H7 (cell line): ENCODE data around the gene GPATCH8. TPM values are rescaled to one million over a fixed set of nuclear protein-coding genes. Genes with fewer than 3 reads are reported as not detected.

Experiments
- DNase-seq: peaks from one replicate; pipeline ENCODE4 v3.0.0; 2012
- H3K27me3 ChIP-seq: 2 replicates; pipeline ENCODE4 v1.6.0; 2011; ENCODE audit warnings: mild to moderate bottlenecking, low read length; ENCODE audit not compliant: control insufficient read depth, insufficient read depth
- H3K36me3 ChIP-seq: replicated peaks from 2 replicates; pipeline ENCODE4 v1.5.1; 2011; ENCODE audit warnings: low read length; ENCODE audit not compliant: control insufficient read depth, insufficient read depth
- H3K4me3 ChIP-seq: 2 replicates; pipeline ENCODE4 v1.5.1; 2011; ENCODE audit warnings: low read depth, mild to moderate bottlenecking, control low read depth, low read length, moderate library complexity; ENCODE audit not compliant: insufficient read depth
- total RNA-seq: library from RNA; depleted of rRNA; stranded (reverse); fragments of >200 nt; shearing (Covaris generic); gene quantifications from 2 replicates; pipeline ENCODE4 v1.2.3, GENCODE V29; 2014

The GPATCH8 gene
- total RNA-seq, 1 experiment from 2014 or later: 16.9 TPM

DNA sequence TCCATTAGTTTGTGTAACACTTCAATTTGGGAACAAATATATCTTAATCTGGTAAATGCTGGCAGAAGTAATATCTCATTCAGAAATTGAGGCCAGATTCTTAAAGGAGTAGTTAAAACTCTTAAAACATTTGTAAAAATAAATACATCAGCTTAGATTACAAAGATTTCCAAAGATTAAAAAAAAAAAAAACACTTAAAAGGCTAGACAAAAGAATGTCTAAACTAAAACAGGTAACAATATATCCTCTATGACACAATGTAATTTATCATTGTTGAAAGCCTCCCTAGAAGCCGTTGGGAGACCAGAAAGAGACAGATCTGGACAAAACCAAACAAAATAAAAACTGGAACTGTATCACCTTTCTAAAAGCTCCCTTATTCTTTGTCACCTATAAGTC lies 3.5 kb downstream of the GPATCH8 start:
- no peaks in the 10 kb centered on the region for H3K27me3 ChIP-seq
- no peaks in the 10 kb centered on the region for H3K36me3 ChIP-seq
- no peak overlapping the region for H3K4me3 ChIP-seq
- no peak for DNase-seq

DNA sequence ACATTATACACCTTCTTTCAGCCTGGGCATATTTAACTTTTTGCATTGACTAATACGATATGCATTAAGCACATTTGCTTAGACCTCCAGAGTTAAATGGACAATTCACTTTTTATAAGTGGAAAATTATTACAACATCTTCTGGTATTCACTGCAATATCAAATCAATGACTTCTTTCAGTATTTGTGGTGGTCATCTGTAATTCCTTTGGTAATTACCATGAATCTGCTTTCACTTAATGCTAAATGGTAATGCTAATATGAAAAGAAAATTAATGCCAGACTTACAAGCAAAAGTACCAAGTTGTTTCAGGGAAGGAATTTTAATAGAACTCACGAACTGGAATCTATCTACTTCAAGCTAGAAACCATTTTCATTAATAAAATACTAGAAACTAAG lies 6.4 kb downstream of the GPATCH8 start:
- DNase-seq: no peak
- no peaks in the 10 kb centered on the region for H3K36me3 ChIP-seq

GRCh38 chr17:44493339-44493738 lies 9.9 kb downstream of the GPATCH8 start:
- no peak overlapping the region for H3K4me3 ChIP-seq
- no peaks in the 10 kb centered on the region for H3K27me3 ChIP-seq
- H3K36me3 ChIP-seq: no peaks in the 10 kb centered on the region
- DNase-seq: no peak

More for the DNA sequence above, 6.4 kb downstream of the GPATCH8 start:
- Histone ChIP-seq H3K27me3 (no peaks in the 10 kb centered on the region), H3K4me3 (no peak overlapping the region)

- DNase-seq: no peak
- no peak overlapping the region for H3K4me3 ChIP-seq
- no peaks in the 10 kb centered on the region for H3K27me3 ChIP-seq
- no peaks in the 10 kb centered on the region for H3K36me3 ChIP-seq
These were observed 10.4 kb downstream of the GPATCH8 start for GRCh38 chr17:44492706-44493272.

DNA sequence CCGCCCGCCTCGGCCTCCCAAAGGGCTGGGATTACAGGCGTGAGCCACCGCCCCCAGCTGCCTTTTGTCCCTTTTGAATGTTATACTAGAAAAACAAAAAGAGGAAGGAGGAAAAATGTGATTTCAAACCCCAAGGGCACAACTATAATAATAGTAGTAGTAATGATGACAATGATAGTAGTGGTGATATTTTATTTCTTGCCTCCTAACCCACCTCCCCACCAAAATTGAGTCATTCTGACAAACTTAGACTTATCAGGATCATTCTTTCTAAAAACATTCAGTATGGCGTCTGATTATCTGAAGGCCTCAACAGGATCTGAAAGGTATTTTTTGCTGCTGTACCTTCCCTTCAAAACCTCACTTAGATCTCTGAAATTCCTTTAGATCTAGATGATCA lies 13.6 kb downstream of the GPATCH8 start:
- no peak for DNase-seq
- Histone ChIP-seq H3K4me3 (no peak overlapping the region), H3K27me3 (no peaks in the 10 kb centered on the region), H3K36me3 (no peaks in the 10 kb centered on the region)

DNA sequence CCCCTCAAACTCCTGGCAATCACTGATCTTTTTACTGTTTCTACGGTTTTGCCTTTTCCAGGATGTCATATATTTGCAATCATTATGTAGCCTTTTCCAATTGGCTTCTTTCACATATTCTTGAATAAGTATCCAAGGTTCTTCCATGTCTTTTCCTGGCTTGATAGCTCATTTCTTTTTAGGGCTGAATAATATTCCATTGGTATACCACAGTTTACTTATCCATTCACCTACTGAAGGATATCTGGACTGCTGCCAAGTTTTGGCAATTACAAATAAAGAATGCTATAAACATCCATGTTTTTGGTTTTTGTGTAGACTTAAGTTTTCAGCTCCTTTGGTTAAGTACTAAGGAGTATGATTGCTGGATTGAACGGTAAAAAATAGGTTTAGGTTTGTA lies 16.0 kb downstream of the GPATCH8 start:
- H3K27me3 ChIP-seq: no peaks in the 10 kb centered on the region
- H3K36me3 ChIP-seq: no peaks in the 10 kb centered on the region
- no peak for DNase-seq
- no peak overlapping the region for H3K4me3 ChIP-seq

DNA sequence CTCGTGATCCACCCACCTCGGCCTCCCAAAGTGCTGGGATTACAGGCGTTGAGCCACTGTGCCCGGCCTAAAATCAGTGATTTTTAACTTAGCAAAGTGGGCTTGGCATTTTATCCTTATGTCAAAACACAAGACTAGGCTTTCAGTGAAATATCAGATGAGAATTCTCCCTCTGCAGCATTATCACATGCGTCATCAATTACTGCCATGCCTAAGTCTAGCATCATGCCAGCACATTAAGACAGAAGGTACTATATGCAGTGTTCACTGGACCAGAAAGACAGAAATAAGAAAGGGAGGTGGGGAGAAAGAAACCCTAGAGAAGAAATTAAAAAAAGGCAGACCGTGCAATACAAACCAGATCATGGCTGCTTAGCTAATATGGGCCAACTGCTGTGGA lies 29.8 kb downstream of the GPATCH8 start:
- no peak for DNase-seq
- H3K36me3 ChIP-seq: no peaks in the 10 kb centered on the region; the same call in 1 of the 2 replicates
- H3K27me3 ChIP-seq: no peaks in the 10 kb centered on the region
- H3K4me3 ChIP-seq: no peak overlapping the region

GRCh38 chr17:44469676-44470075 lies 33.5 kb downstream of the GPATCH8 start:
- DNase-seq: no peak
- H3K4me3 ChIP-seq: no peak overlapping the region
- H3K36me3 ChIP-seq: no peaks in the 10 kb centered on the region; the same call in 1 of the 2 replicates
- H3K27me3 ChIP-seq: no peaks in the 10 kb centered on the region

GRCh38 chr17:44467108-44467507 lies 36.1 kb downstream of the GPATCH8 start:
- Histone ChIP-seq H3K4me3 (no peak overlapping the region), H3K27me3 (no peaks in the 10 kb centered on the region), H3K36me3 (no peaks in the 10 kb centered on the region)
- no peak for DNase-seq

DNA sequence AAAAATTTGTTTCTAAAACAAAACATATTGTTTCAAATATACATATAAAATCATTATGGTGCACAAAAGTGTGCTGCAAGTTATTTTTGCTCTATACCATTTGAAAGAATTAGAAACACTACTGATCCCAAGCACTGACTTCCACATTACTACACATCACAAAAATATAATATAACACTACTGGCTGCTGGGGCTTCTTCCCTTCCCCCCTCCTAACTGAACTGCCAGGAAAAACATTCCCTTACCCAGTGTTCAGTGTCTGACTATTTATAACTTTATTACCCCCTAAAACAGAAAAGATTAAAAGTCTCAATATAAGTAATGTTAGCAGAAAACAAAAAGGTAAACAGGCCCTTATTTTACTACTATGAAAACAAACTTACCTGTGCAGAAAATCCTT lies 36.9 kb downstream of the GPATCH8 start:
- H3K27me3 ChIP-seq: no peaks in the 10 kb centered on the region

DNA sequence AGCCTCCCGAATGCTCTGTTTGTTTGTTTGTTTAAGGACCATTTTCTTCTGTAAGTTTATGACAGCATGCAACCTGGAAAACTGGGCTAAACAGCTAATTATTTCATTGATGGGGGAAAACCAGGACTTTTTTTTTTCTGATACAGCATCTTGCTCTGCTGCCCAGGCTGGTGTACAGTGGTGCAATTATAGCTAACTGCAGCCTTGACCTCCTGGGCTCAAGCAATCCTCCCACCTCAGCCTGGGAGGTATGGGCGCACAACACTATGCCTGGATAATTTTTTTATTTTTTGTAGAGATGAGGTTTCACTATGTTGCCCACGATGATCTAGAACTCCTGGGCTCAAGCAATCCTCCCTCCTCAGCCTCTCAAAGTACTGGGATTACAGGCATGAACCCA lies 37.3 kb downstream of the GPATCH8 start:
- DNase-seq: no peak
- H3K4me3 ChIP-seq: no peak overlapping the region
- H3K36me3 ChIP-seq: no peaks in the 10 kb centered on the region
- H3K27me3 ChIP-seq: no peaks in the 10 kb centered on the region

More for the DNA sequence above, 36.9 kb downstream of the GPATCH8 start:
- Histone ChIP-seq H3K4me3 (no peak overlapping the region), H3K36me3 (no peaks in the 10 kb centered on the region)
- no peak for DNase-seq

DNA sequence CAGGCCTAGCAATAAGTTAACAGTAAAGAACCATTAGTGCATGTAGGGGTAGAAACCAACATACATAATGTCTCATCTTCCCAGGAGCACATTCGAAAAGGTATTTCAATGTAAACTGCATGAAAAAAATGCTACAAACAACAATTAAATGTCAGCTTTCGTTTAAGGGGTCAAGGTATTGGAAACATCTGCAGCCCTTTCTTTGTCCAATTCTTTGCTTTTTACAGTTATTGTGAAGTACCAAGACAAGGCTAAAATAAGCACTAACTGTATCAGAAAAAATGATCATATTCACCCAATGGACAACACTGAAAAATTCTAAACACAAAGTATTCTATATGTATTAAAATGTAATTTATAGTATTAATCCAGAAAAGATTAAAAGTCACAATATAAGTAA lies 37.9 kb downstream of the GPATCH8 start:
- Histone ChIP-seq H3K36me3 (no peaks in the 10 kb centered on the region), H3K4me3 (no peak overlapping the region), H3K27me3 (no peaks in the 10 kb centered on the region)
- no peak for DNase-seq

- no peak for DNase-seq
- Histone ChIP-seq H3K4me3 (no peak overlapping the region), H3K27me3 (no peaks in the 10 kb centered on the region), H3K36me3 (no peaks in the 10 kb centered on the region)
These were observed 39.2 kb downstream of the GPATCH8 start for GRCh38 chr17:44464037-44464436.

DNA sequence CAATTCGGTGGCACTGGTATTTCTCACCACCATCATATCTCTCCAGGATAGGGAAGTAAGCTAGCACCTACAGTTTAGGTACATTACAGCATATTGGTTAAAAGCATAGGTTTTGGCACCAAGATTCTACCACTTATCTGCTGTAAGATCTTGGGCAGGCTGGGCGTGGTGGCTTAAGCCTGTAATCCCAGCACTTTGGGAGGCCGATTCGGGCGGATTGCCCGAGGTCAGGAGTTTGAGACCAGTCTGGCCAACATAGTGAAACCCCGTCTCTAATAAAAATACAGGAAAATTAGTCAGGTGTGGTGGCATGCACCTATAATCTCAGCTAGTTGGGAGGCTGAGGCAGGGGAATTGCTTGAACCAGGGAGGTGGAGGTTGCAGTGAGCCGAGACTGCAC lies 51.4 kb downstream of the GPATCH8 start:
- H3K4me3 ChIP-seq: no peak overlapping the region
- no peaks in the 10 kb centered on the region for H3K36me3 ChIP-seq
- H3K27me3 ChIP-seq: no peaks in the 10 kb centered on the region
- no peak for DNase-seq

GRCh38 chr17:44451016-44451627 lies 52.1 kb downstream of the GPATCH8 start:
- Histone ChIP-seq H3K4me3 (no peak overlapping the region), H3K27me3 (no peaks in the 10 kb centered on the region), H3K36me3 (no peaks in the 10 kb centered on the region)
- no peak for DNase-seq

GRCh38 chr17:44448412-44448811 lies 54.8 kb downstream of the GPATCH8 start:
- no peaks in the 10 kb centered on the region for H3K27me3 ChIP-seq
- H3K36me3 ChIP-seq: no peaks in the 10 kb centered on the region
- H3K4me3 ChIP-seq: no peak overlapping the region
- no peak for DNase-seq
